Stomach (tissue), 9 donors: Measurements from ENCODE around the gene PXMP2. TPM values are rescaled to one million over a fixed set of nuclear protein-coding genes. Genes with fewer than 3 reads are reported as not detected.

Experiments
- DNase-seq, 2 donors: peaks; one replicate each; pipeline versions ENCODE4 v3.0.0 to v3.0.0-alpha.2; 2013 to 2019
- H3K27ac ChIP-seq, 5 donors: fragments of 200-600 bp in 4 of 5; sonication (generic) in 4 of 5; one replicate each; pipeline ENCODE4 v1.5.1; 2013 to 2019; ENCODE audit warnings: mild to moderate bottlenecking in 1 of 5, moderate library complexity in 1 of 5
- H3K27me3 ChIP-seq, 3 donors: fragments of 200-600 bp; sonication (generic); one replicate each; pipeline ENCODE4 v1.5.1; 2017 to 2019; ENCODE audit warnings: mixed run types in 1 of 3
- H3K36me3 ChIP-seq, 4 donors: fragments of 200-600 bp; sonication (generic); 1 replicate in 3 of 4; 2 replicates in 1 of 4; pipeline ENCODE4 v1.5.1; 2016 to 2019
- H3K4me1 ChIP-seq, 4 donors: fragments of 200-600 bp; sonication (generic); one replicate each; pipeline ENCODE4 v1.5.1; 2016 to 2019
- H3K4me3 ChIP-seq, 4 donors: fragments of 200-600 bp; sonication (generic) in 3 of 4; one replicate each; pipeline ENCODE4 v1.5.1; 2016 to 2019; ENCODE audit warnings: mild to moderate bottlenecking in 1 of 4
- H3K9me3 ChIP-seq, 4 donors: fragments of 200-600 bp; sonication (generic); one replicate each; pipeline ENCODE4 v1.5.1; 2016 to 2019
- CTCF ChIP-seq, 7 experiments: fragments of 450-650 bp in 4 of 7; fragments of 200-600 bp in 3 of 7; sonication (generic) in 3 of 7; IDR thresholded peaks; one replicate each; pipeline ENCODE4 v1.5.1; 2016 to 2019; ENCODE audit warnings: antibody characterized with exemption in 7 of 7, control low read depth in 2 of 7, mild to moderate bottlenecking in 1 of 7
- EP300 ChIP-seq: sonication (generic); formaldehyde crosslinking; IDR thresholded peaks from one replicate; pipeline ENCODE4 v1.6.1; 2017; ENCODE audit warnings: antibody characterized with exemption
- POLR2A ChIP-seq, 4 donors: fragments of 450-650 bp; IDR thresholded peaks; one replicate each; pipeline ENCODE4 v1.6.1; 2016; ENCODE audit warnings: antibody characterized with exemption in 4 of 4, control low read depth in 2 of 4, mild to moderate bottlenecking in 1 of 4, moderate library complexity in 1 of 4
- POLR2AphosphoS5 ChIP-seq, 3 donors: sonication (generic); formaldehyde crosslinking; IDR thresholded peaks; one replicate each; pipeline ENCODE4 v1.6.1; 2016; ENCODE audit warnings: antibody characterized with exemption in 3 of 3
- WGBS, 5 donors: extraction: QIAGEN DNeasy Blood & Tissue Kit in 3 of 5; methylation state at CpG; one replicate each; pipeline versions ENCODE4 v1.1.5 to v1.1.7; 2013 to 2018; 5-methylcytosine and 5-hydroxymethylcytosine counted together
- intact Hi-C: fragments of 100-400 bp; cut with DNase I; formaldehyde crosslinking; loops from one replicate; pipeline ENCODE4 v1.15.1; 2023; ENCODE audit warnings: low total_unique reads
- polyA plus RNA-seq, 3 donors: library from polyadenylated mRNA; stranded (reverse); fragments of 200-250 nt; gene quantifications; one replicate each; pipeline ENCODE4 v1.2.3, GENCODE V29; 2013
- total RNA-seq, 5 donors: library from RNA; depleted of rRNA; stranded (reverse); fragments of >200 nt; gene quantifications; one replicate each; pipeline versions ENCODE4 v1.1.0 to v1.2.3, GENCODE V29; 2014 to 2016
- donor health status: healthy with polysubstance abuse.
- donor health status: Bipolar disorder and iron deficiency.
- donor health status: healthy.

PXMP2 gene
- total and polyA plus RNA-seq, 8 donors: 29.9 to 274 (median 90.1) TPM

- TF ChIP-seq POLR2A (IDR thresholded peaks at IDR 0.05): no peak
- TF ChIP-seq EP300: no peak
- no peak for TF ChIP-seq POLR2AphosphoS5 (IDR thresholded peaks at IDR 0.05)
- TF ChIP-seq CTCF (IDR thresholded peaks at IDR 0.05): no peak
- no peak for DNase-seq
- intact Hi-C loops: no loop called here
- H3K36me3 ChIP-seq: peaks cover 88 to 100% (median 100%) of the 10 kb centered on the region in 4 donors
- no peaks in the 10 kb centered on the region for H3K27me3 ChIP-seq
- 69 to 88% (median 82%) methylated on average over 5 of the region's 5 CpGs for WGBS, 5 donors
- no peaks in the 10 kb centered on the region for H3K4me1 ChIP-seq
- H3K27ac ChIP-seq: no peak overlapping the region
- no peaks in the 10 kb centered on the region for H3K9me3 ChIP-seq
- no peak overlapping the region for H3K4me3 ChIP-seq
Observed at GRCh38 chr12:132660052-132660451, 27.3 kb upstream of the PXMP2 start.

DNA sequence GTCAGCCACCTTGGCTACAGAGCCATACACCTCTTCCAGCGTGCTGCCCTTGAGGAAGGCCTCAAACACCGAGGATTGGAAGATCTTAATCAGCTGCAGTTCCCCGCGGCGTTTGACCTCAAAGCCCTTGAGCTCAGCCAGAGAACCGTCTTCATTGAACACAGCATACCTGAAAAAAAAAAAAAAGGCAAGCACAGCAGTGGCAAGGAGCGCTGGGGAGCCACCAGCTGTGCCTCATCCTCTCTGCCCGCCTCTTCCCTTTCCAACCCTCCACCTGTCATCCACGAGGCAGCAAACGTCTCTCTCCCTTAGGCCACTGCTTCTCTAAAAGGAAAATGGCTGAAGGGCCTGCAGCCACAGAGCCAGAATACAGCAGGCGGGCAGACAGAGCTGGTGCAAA is 26.4 kb upstream of the PXMP2 start:
- no peak for TF ChIP-seq EP300
- no peak for TF ChIP-seq CTCF (IDR thresholded peaks at IDR 0.05)
- no peak for TF ChIP-seq POLR2A (IDR thresholded peaks at IDR 0.05)
- TF ChIP-seq POLR2AphosphoS5 (IDR thresholded peaks at IDR 0.05): no peak
- Histone ChIP-seq H3K4me1 (no peaks in the 10 kb centered on the region), H3K27me3 (no peaks in the 10 kb centered on the region), H3K27ac (no peak overlapping the region), H3K4me3 (no peak overlapping the region), H3K36me3 (peaks cover 91 to 100% (median 100%) of the 10 kb centered on the region in 4 donors), H3K9me3 (no peaks in the 10 kb centered on the region)
- intact Hi-C loops: no loop called here
- 76 to 88% (median 82%) methylated on average over 11 of the region's 11 CpGs for WGBS, 5 donors
- DNase-seq: peak in 1 of 2 donors; percentile 34

DNA sequence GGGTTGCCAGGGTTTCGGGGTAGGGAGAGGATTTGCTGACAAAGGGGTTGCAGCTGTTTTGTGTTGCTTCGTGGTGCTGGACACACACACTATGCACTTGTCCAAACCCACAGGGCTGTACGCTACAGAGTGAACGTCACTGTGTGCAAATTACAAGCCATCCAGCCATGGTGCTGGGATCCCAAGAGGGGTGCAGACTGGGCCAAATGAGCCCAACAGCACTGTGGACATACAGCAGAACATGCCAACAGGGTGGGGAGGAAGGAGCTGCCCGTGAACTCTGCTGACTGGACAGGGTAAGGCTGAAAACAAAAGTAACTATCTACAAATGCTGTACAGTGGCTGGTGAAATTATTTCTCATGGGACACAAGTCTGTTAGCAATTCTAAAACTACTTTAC is 25.4 kb upstream of the PXMP2 start:
- no peak overlapping the region for H3K27ac ChIP-seq
- peaks cover 91 to 100% (median 100%) of the 10 kb centered on the region in 4 donors for H3K36me3 ChIP-seq
- no peaks in the 10 kb centered on the region for H3K4me1 ChIP-seq
- no peak for TF ChIP-seq CTCF (IDR thresholded peaks at IDR 0.05)
- TF ChIP-seq POLR2A (IDR thresholded peaks at IDR 0.05): no peak
- TF ChIP-seq POLR2AphosphoS5 (IDR thresholded peaks at IDR 0.05): no peak
- no peak for TF ChIP-seq EP300
- WGBS, 5 donors: 67 to 92% (median 80%) methylated on average over 5 of the region's 5 CpGs
- H3K9me3 ChIP-seq: no peaks in the 10 kb centered on the region
- no peak for DNase-seq
- no peak overlapping the region for H3K4me3 ChIP-seq
- intact Hi-C loops: no loop called here
- no peaks in the 10 kb centered on the region for H3K27me3 ChIP-seq

GRCh38 chr12:132662901-132663755 is 24.3 kb upstream of the PXMP2 start:
- Histone ChIP-seq H3K9me3 (no peaks in the 10 kb centered on the region), H3K27me3 (no peaks in the 10 kb centered on the region), H3K27ac (no peak overlapping the region), H3K4me1 (no peaks in the 10 kb centered on the region), H3K4me3 (no peak overlapping the region), H3K36me3 (peaks cover 91 to 100% (median 100%) of the 10 kb centered on the region in 4 donors)
- WGBS, 5 donors: 87 to 91% (median 90%) methylated on average over 26 to 29 of the region's 29 CpGs
- no peak for DNase-seq
- TF ChIP-seq EP300 (no peak), CTCF (IDR thresholded peaks at IDR 0.05) (no peak), POLR2AphosphoS5 (IDR thresholded peaks at IDR 0.05) (no peak), POLR2A (IDR thresholded peaks at IDR 0.05) (no peak)
- intact Hi-C loops: no loop called here
